ENCODE measurements around the gene MAPRE2.
A peak's percentile ranks its signal among the peaks of the same experiment; 100 is the strongest.

Gene MAPRE2

DNA sequence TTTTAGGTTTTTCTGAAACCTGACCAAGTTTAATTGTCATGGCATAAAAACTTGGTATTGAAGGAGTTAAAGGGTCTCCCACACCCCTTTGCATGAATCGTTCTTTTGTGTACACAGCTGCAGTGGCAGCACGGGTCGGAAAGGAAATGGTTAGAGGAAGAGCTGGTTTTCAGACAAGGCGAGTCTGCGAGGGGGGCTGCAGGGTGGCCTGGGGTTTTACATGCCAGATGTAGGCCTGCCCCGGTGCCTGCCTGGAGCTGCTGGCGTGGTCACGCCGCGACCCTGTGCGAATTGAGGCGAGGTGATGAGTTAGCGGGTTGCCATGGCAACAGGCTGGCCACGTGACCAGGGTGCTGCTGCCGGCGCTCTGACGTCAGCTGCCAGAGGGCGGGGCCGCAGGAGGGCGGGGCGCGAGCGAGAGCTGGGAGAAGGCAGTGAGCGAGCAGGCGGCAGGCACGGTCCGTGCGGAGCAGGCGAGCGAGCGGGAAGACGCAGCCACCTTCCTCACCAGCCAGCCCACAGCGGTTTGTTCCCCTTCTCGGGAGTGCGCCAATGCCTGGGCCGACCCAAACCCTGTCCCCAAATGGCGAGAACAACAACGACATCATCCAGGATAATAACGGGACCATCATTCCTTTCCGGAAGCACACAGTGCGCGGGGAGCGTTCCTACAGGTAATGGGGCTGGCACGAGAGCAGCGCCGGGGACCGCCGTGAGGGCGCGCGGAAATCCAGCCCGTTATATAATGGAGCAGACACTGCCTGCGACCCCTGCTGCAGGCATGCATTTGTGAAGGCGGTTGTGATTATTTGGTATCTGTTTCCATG is at the start of gene MAPRE2:
Gene MAPRE2, plus strand, starts transcription at position 426 of the 827 bp plus-strand sequence. Its CDS starts 127 bp downstream, at position 553.
- Histone ChIP-seq H3K4me2 (peak within 1 kb of the TSS; percentile 83), H2AFZ (ENCODE audit: low read depth) (peak within 1 kb of the TSS; percentile 77), H3K36me3 (ENCODE audit: insufficient read depth) (no peaks in the 10 kb centered on the region), H3K79me2 (ENCODE audit: insufficient read depth, low read depth) (no peaks in the 10 kb centered on the region), H4K20me1 (ENCODE audit: insufficient read depth) (no peaks in the 10 kb centered on the region), H3K27me3 (ENCODE audit: insufficient read depth, low read depth) (no peaks in the 10 kb centered on the region), H3K4me1 (ENCODE audit: low read depth, poor library complexity, severe bottlenecking) (peaks cover 25% of the 10 kb centered on the region), H3K4me3 (IDR thresholded peaks at IDR 0.05; ENCODE audit: insufficient read depth, low read depth, low read length) (no peak within 1 kb of the TSS), H3K9ac (peak within 1 kb of the TSS; percentile 69), H3K27ac (peak within 1 kb of the TSS; percentile 70)
- TF ChIP-seq, protein P1, sequence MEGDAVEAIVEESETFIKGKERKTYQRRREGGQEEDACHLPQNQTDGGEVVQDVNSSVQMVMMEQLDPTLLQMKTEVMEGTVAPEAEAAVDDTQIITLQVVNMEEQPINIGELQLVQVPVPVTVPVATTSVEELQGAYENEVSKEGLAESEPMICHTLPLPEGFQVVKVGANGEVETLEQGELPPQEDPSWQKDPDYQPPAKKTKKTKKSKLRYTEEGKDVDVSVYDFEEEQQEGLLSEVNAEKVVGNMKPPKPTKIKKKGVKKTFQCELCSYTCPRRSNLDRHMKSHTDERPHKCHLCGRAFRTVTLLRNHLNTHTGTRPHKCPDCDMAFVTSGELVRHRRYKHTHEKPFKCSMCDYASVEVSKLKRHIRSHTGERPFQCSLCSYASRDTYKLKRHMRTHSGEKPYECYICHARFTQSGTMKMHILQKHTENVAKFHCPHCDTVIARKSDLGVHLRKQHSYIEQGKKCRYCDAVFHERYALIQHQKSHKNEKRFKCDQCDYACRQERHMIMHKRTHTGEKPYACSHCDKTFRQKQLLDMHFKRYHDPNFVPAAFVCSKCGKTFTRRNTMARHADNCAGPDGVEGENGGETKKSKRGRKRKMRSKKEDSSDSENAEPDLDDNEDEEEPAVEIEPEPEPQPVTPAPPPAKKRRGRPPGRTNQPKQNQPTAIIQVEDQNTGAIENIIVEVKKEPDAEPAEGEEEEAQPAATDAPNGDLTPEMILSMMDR (conservative IDR thresholded peaks at IDR 0.05; ENCODE audit: low read depth, low read length) = no peak

DNA sequence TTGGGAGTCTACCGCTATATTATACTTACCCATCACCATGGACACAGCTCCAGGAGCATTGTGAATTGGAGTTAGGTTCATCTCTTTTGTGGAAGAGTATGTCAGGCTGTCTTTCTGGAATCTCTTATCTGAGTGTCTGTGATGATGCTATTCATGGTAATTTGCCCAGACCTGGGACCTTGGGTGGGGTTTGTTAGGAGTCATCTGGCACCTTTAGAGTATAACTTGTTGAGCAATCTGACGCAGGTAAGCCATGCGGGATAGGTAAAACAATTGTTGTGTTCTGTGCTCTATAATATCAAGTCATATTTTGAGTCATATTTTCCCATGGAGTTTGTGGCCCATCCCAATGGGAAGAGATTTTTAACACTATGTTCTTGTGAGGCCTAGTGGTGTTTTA is 49.7 kb upstream of the MAPRE2 start:
- Histone ChIP-seq H3K36me3 (ENCODE audit: insufficient read depth) (no peaks in the 10 kb centered on the region), H3K4me2 (no peak overlapping the region)

DNA sequence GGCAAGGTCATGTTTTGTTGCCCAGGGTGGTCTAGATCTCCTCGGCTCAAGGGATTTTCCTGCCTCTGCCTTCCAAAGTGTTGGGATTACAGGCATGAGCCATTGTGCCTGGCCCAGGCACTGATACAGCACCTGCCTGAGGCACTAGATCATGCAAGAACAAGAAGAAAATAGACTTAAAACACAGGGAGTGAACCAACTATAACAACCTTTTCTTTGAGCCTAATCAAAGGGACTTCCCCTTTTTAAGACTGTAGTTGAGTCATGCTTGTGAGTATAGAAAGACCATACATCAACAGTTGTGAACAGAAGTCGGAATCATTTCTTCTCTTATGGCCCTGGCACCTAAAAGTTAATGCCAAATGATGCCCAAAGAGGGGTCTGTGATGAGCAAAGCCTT is 47.9 kb upstream of the MAPRE2 start:
- Histone ChIP-seq H3K9ac (no peak overlapping the region), H3K4me2 (no peak overlapping the region), H3K4me1 (ENCODE audit: low read depth, poor library complexity, severe bottlenecking) (no peaks in the 10 kb centered on the region), H2AFZ (ENCODE audit: low read depth) (no peak overlapping the region), H3K27me3 (ENCODE audit: insufficient read depth, low read depth) (no peaks in the 10 kb centered on the region), H3K4me3 (IDR thresholded peaks at IDR 0.05; ENCODE audit: insufficient read depth, low read depth, low read length) (no peak overlapping the region), H3K27ac (no peak overlapping the region), H4K20me1 (ENCODE audit: insufficient read depth) (no peaks in the 10 kb centered on the region), H3K79me2 (ENCODE audit: insufficient read depth, low read depth) (no peaks in the 10 kb centered on the region), H3K36me3 (ENCODE audit: insufficient read depth) (no peaks in the 10 kb centered on the region)
- TF ChIP-seq, protein P1 (conservative IDR thresholded peaks at IDR 0.05; ENCODE audit: low read depth, low read length) = no peak

More for the DNA sequence above, 49.7 kb upstream of the MAPRE2 start:
- H3K4me1 ChIP-seq (ENCODE audit: low read depth, poor library complexity, severe bottlenecking) = no peaks in the 10 kb centered on the region
- H3K27me3 ChIP-seq (ENCODE audit: insufficient read depth, low read depth) = no peaks in the 10 kb centered on the region
- TF ChIP-seq, protein P1 (conservative IDR thresholded peaks at IDR 0.05; ENCODE audit: low read depth, low read length) = no peak
- no peaks in the 10 kb centered on the region for H3K79me2 ChIP-seq (ENCODE audit: insufficient read depth, low read depth)
- H3K27ac ChIP-seq = no peak overlapping the region
- no peak overlapping the region for H3K9ac ChIP-seq
- no peak overlapping the region for H2AFZ ChIP-seq (ENCODE audit: low read depth)
- H3K4me3 ChIP-seq (IDR thresholded peaks at IDR 0.05; ENCODE audit: insufficient read depth, low read depth, low read length) = no peak overlapping the region
- H4K20me1 ChIP-seq (ENCODE audit: insufficient read depth) = no peaks in the 10 kb centered on the region

DNA sequence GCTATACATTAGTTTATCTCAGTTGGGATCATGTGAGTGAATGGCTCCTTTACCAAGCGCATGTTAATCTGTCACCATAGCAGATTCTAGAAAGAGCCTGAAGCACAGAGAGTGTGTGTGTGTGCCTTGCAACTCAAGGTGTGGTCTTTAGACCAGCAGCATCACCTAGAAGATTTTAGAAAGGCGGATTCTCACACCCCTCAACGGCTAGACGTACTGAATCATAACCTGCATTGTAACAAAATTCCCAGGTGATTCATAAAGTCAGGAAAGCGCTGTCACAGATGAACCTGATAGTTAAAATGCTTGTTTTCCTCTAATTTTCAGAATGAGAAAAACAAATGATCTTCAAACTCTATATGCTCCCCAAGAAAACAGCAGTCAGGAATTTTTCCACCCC is 45.5 kb upstream of the MAPRE2 start:
- Histone ChIP-seq H3K27ac (no peak overlapping the region), H3K4me3 (IDR thresholded peaks at IDR 0.05; ENCODE audit: insufficient read depth, low read depth, low read length) (no peak overlapping the region), H3K36me3 (ENCODE audit: insufficient read depth) (no peaks in the 10 kb centered on the region), H3K9ac (no peak overlapping the region), H3K79me2 (ENCODE audit: insufficient read depth, low read depth) (no peaks in the 10 kb centered on the region), H3K27me3 (ENCODE audit: insufficient read depth, low read depth) (no peaks in the 10 kb centered on the region), H3K4me1 (ENCODE audit: low read depth, poor library complexity, severe bottlenecking) (no peaks in the 10 kb centered on the region), H2AFZ (ENCODE audit: low read depth) (no peak overlapping the region), H3K4me2 (no peak overlapping the region), H4K20me1 (ENCODE audit: insufficient read depth) (no peaks in the 10 kb centered on the region)
- TF ChIP-seq, protein P1 (conservative IDR thresholded peaks at IDR 0.05; ENCODE audit: low read depth, low read length) = no peak
